ENCODE measurements around the gene IGIP. TPM values are rescaled to one million over a fixed set of nuclear protein-coding genes. Genes with fewer than 3 reads are reported as not detected.

Gene IGIP
- total and polyA plus RNA-seq, 2 donors (not counting 1 experiment from before 2014, with no cell fraction given): 1.3 to 9.9 TPM

- ATAC-seq (ENCODE audit: low read depth): no peak
- H3K9ac ChIP-seq (ENCODE audit: low read length): no peak overlapping the region
- no peaks in the 10 kb centered on the region for H3K9me3 Mint-ChIP-seq (ENCODE audit: insufficient read depth)
- peaks cover 38% of the 10 kb centered on the region for H4K20me1 ChIP-seq (ENCODE audit: control insufficient read depth, insufficient read depth, low read length, poor library complexity, severe bottlenecking)
- ChIA-PET CTCF (interaction anchor here (1.1 to 2.3 kb wide), 4 partner anchors 11 to 19 kb away, joined by 3 to 5 read pairs (median 4); no protein-coding TSS in a partner anchor), POLR2A (no interaction called here)
- no peak overlapping the region for H3K4me2 ChIP-seq (replicated peaks; ENCODE audit: low read depth, low read length, poor library complexity, severe bottlenecking)
- no peak overlapping the region for H3K4me3 Mint-ChIP-seq
- peaks cover 54% of the 10 kb centered on the region for H3K79me2 ChIP-seq (ENCODE audit: control insufficient read depth, insufficient read depth, low read length)
- TF ChIP-seq EZH2 (IDR thresholded peaks at IDR 0.05; ENCODE audit: borderline replicate concordance, insufficient read depth, low read depth, low read length, poor library complexity, severe bottlenecking) (no peak), CTCF (IDR thresholded peaks at IDR 0.05) (no peak)
- intact Hi-C loops (cut with micrococcal nuclease): no loop called here
- H3K4me3 ChIP-seq (ENCODE audit: control extremely low read depth in 1 of 5, extremely low read depth in 1 of 5, insufficient read depth in 1 of 5, low read depth in 2 of 5, low read length in 4 of 5): no peak overlapping the region
- no peak overlapping the region for H3K27ac Mint-ChIP-seq
- no peaks in the 10 kb centered on the region for H3K27me3 ChIP-seq (replicated peaks in 1 of 4; ENCODE audit: control extremely low read depth in 1 of 4, control insufficient read depth in 3 of 4, insufficient read depth in 4 of 4, low read length in 3 of 4)
- peaks cover 26% of the 10 kb centered on the region for H3K4me1 Mint-ChIP-seq
- no peaks in the 10 kb centered on the region for H3K36me3 ChIP-seq (replicated peaks in 1 of 2; ENCODE audit: control extremely low read depth in 1 of 2, control insufficient read depth in 1 of 2, extremely low read depth in 1 of 2, insufficient read depth in 2 of 2, low read length in 1 of 2)
- 100% methylated on average over 4 of the region's 6 CpGs for WGBS (ENCODE audit: insufficient coverage)
- H3K9me3 ChIP-seq (ENCODE audit: control extremely low read depth in 1 of 3, control insufficient read depth in 2 of 3, insufficient read depth in 1 of 3, low read length in 2 of 3): no peaks in the 10 kb centered on the region
- H3K27ac ChIP-seq (ENCODE audit: low read length in 2 of 2): no peak overlapping the region
- H3K4me1 ChIP-seq (ENCODE audit: control insufficient read depth in 2 of 2, insufficient read depth in 2 of 2, low read length in 2 of 2): peaks cover 0 to 2% of the 10 kb centered on the region in 2 donors
- H2AFZ ChIP-seq (ENCODE audit: insufficient read depth, low read depth, low read length, poor library complexity, severe bottlenecking): no peak overlapping the region
- H3K27me3 Mint-ChIP-seq: no peaks in the 10 kb centered on the region
- DNase-seq: no peak
These were observed 727 bp downstream of the IGIP start for GRCh38 chr5:140126315-140127012.

GRCh38 chr5:140128376-140128775, 2.6 kb downstream of the IGIP start:
- H4K20me1 ChIP-seq (ENCODE audit: control insufficient read depth, insufficient read depth, low read length, poor library complexity, severe bottlenecking): peaks cover 53% of the 10 kb centered on the region
- ChIA-PET CTCF (interaction anchor here (2.3 kb wide), 1 partner anchor 13 kb away, joined by 4 read pairs; no protein-coding TSS in a partner anchor), POLR2A (no interaction called here)
- no peak for TF ChIP-seq EZH2 (IDR thresholded peaks at IDR 0.05; ENCODE audit: borderline replicate concordance, insufficient read depth, low read depth, low read length, poor library complexity, severe bottlenecking)
- TF ChIP-seq CTCF (IDR thresholded peaks at IDR 0.05): no peak
- Mint-ChIP-seq H3K4me1 (peaks cover 32% of the 10 kb centered on the region), H3K4me3 (no peak overlapping the region), H3K9me3 (ENCODE audit: insufficient read depth) (no peaks in the 10 kb centered on the region), H3K27ac (no peak overlapping the region), H3K27me3 (no peaks in the 10 kb centered on the region)
- no peak overlapping the region for H2AFZ ChIP-seq (ENCODE audit: insufficient read depth, low read depth, low read length, poor library complexity, severe bottlenecking)
- H3K27ac ChIP-seq (ENCODE audit: low read length in 2 of 2): no peak overlapping the region
- no peak overlapping the region for H3K9ac ChIP-seq (ENCODE audit: low read length)
- H3K4me2 ChIP-seq (replicated peaks; ENCODE audit: low read depth, low read length, poor library complexity, severe bottlenecking): no peak overlapping the region
- no peaks in the 10 kb centered on the region for H3K36me3 ChIP-seq (replicated peaks in 1 of 2; ENCODE audit: control extremely low read depth in 1 of 2, control insufficient read depth in 1 of 2, extremely low read depth in 1 of 2, insufficient read depth in 2 of 2, low read length in 1 of 2)
- DNase-seq (no peak), ATAC-seq (ENCODE audit: low read depth) (no peak)
- WGBS (ENCODE audit: insufficient coverage): no CpG with 5 or more reads among the region's 5 CpGs
- peaks cover 52% of the 10 kb centered on the region for H3K79me2 ChIP-seq (ENCODE audit: control insufficient read depth, insufficient read depth, low read length)
- no peak overlapping the region for H3K4me3 ChIP-seq (ENCODE audit: control extremely low read depth in 1 of 5, extremely low read depth in 1 of 5, insufficient read depth in 1 of 5, low read depth in 2 of 5, low read length in 4 of 5)
- peaks cover 8 to 11% of the 10 kb centered on the region in 2 donors for H3K4me1 ChIP-seq (ENCODE audit: control insufficient read depth in 2 of 2, insufficient read depth in 2 of 2, low read length in 2 of 2)
- intact Hi-C loops (cut with micrococcal nuclease): no loop called here
- H3K27me3 ChIP-seq (replicated peaks in 1 of 4; ENCODE audit: control extremely low read depth in 1 of 4, control insufficient read depth in 3 of 4, insufficient read depth in 4 of 4, low read length in 3 of 4): no peaks in the 10 kb centered on the region
- H3K9me3 ChIP-seq (ENCODE audit: control extremely low read depth in 1 of 3, control insufficient read depth in 2 of 3, insufficient read depth in 1 of 3, low read length in 2 of 3): no peaks in the 10 kb centered on the region
